Keratinocyte (primary cell): ENCODE data around the gene AP4M1.

Experiments used
- CTCF ChIP-seq, 3 experiments: IDR thresholded peaks in 1 of 3; conservative IDR thresholded peaks in 1 of 3; optimal IDR thresholded peaks in 1 of 3; 2 replicates in 2 of 3; 3 replicates in 1 of 3; pipeline versions ENCODE3 to v1.5.1; 2011; ENCODE audit warnings: low read length in 3 of 3, mild to moderate bottlenecking in 3 of 3, moderate library complexity in 2 of 3, control low read depth in 1 of 3, inconsistent platforms in 1 of 3; ENCODE audit not compliant: insufficient read depth in 2 of 3; ENCODE audit errors: extremely low read depth in 1 of 3
- EZH2 ChIP-seq: IDR thresholded peaks from one replicate; pipeline ENCODE4 v1.6.1; 2012; ENCODE audit warnings: inconsistent platforms, mild to moderate bottlenecking, low read length, moderate library complexity

- TF ChIP-seq CTCF (optimal IDR thresholded peaks at IDR 0.05 in 1 of 3, IDR thresholded peaks at IDR 0.05 in 1 of 3, conservative IDR thresholded peaks at IDR 0.05 in 1 of 3; ENCODE audit: extremely low read depth in 1 of 3, insufficient read depth in 2 of 3, low read length in 3 of 3) (no peak), EZH2 (no peak)
Observed at GRCh38 chr7:100137851-100138760, 36.7 kb downstream of the AP4M1 start.
